ENCODE measurements around the gene SEC22A. TPM values are rescaled to one million over a fixed set of nuclear protein-coding genes. Genes with fewer than 3 reads are reported as not detected.

SEC22A gene
- total RNA-seq, 1 experiment from 2014 or later: 16.2 TPM

DNA sequence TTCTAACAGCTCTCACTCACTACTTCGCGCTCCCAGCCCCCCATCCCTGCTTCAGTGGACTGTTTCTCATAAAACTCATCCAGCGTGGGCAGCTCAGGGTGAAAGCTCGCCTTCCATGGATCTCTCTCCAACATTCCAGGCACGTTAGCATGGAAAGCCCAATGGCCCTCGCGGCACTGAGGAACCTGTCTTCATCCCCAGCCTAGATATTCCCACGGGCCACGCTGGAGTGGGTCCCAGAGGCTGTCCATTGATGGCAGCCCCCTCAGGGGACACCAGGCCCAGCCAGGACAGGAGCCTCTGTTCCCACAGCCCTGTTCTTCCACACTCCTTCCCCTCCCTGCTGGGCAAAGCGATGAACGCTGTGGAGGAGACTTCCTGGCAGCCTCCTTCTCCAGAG lies 121.1 kb downstream of the SEC22A start:
- ChIA-PET CTCF (interaction anchor here (0.6 to 1.2 kb wide), 5 partner anchors 8 to 468 kb away, joined by 3 to 4 read pairs (median 3); no protein-coding TSS in a partner anchor), POLR2A (interaction anchor here (0.5 to 1.5 kb wide), 2 partner anchors 50 to 239 kb away, joined by 3 to 5 read pairs; no protein-coding TSS in a partner anchor)
- Mint-ChIP-seq H3K27ac (ENCODE audit: low read depth, unreplicated experiment) (no peak overlapping the region), H3K4me1 (ENCODE audit: insufficient read depth, unreplicated experiment) (no peaks in the 10 kb centered on the region), H3K27me3 (ENCODE audit: insufficient read depth, unreplicated experiment) (peaks cover 79% of the 10 kb centered on the region), H3K36me3 (ENCODE audit: insufficient read depth, unreplicated experiment) (no peaks in the 10 kb centered on the region), H3K9me3 (ENCODE audit: unreplicated experiment) (no peaks in the 10 kb centered on the region), H3K4me3 (ENCODE audit: unreplicated experiment) (no peak overlapping the region)
- intact Hi-C loops (cut with micrococcal nuclease): no loop called here
- TF ChIP-seq, protein P1, sequence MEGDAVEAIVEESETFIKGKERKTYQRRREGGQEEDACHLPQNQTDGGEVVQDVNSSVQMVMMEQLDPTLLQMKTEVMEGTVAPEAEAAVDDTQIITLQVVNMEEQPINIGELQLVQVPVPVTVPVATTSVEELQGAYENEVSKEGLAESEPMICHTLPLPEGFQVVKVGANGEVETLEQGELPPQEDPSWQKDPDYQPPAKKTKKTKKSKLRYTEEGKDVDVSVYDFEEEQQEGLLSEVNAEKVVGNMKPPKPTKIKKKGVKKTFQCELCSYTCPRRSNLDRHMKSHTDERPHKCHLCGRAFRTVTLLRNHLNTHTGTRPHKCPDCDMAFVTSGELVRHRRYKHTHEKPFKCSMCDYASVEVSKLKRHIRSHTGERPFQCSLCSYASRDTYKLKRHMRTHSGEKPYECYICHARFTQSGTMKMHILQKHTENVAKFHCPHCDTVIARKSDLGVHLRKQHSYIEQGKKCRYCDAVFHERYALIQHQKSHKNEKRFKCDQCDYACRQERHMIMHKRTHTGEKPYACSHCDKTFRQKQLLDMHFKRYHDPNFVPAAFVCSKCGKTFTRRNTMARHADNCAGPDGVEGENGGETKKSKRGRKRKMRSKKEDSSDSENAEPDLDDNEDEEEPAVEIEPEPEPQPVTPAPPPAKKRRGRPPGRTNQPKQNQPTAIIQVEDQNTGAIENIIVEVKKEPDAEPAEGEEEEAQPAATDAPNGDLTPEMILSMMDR (IDR thresholded peaks at IDR 0.05; ENCODE audit: unreplicated experiment): no peak
- BruUV-seq (replicated peaks): no TSS peak
- no peak for DNase-seq (ENCODE audit: unreplicated experiment)

Small RNAs within 50 kb of the gene (microRNA-seq; reads per million reads assigned to microRNA genes)
- gene MIR7110: not detected

Other genes with a start within 250 kb of the SEC22A start
- gene SEMA5B, start 174.2 kb upstream of the SEC22A start, total RNA-seq (2022): not detected in 2 replicates
- 42.7 and 47.7 TPM in 2 replicates for gene PDIA5, start 134.9 kb upstream of the SEC22A start, total RNA-seq (2022)
- gene ADCY5, start 247.1 kb downstream of the SEC22A start, total RNA-seq (2022): not detected in 2 replicates